Type B pancreatic cell (in vitro differentiated cells): ENCODE results near the gene ADAMTS10. TPM values are rescaled to one million over a fixed set of nuclear protein-coding genes. Genes with fewer than 3 reads are reported as not detected.
A peak's percentile ranks its signal among the peaks of the same experiment; 100 is the strongest.
"Not testable (repeated sequence)": the region's sequence is repeated elsewhere in the genome, so short reads cannot be mapped to it uniquely, and the experiment has no call there.

ENCODE experiments used
- DNase-seq: peaks from one replicate; pipeline ENCODE4 v3.0.0; 2021; ENCODE audit warnings: mixed read lengths; ENCODE audit not compliant: unreplicated experiment; ENCODE audit errors: extremely low spot score
- H3K27ac Mint-ChIP-seq: 2 replicates; pipeline ENCODE4 v1.8.0; 2021; ENCODE audit warnings: mild to moderate bottlenecking, mixed read lengths
- H3K27me3 Mint-ChIP-seq: 2 replicates; pipeline ENCODE4 v1.8.0; 2021; ENCODE audit warnings: mixed read lengths
- H3K36me3 Mint-ChIP-seq: 2 replicates; pipeline ENCODE4 v1.8.0; 2021; ENCODE audit warnings: mixed read lengths
- H3K4me1 Mint-ChIP-seq: one replicate; pipeline ENCODE4 v1.8.0; 2021; ENCODE audit warnings: mixed read lengths; ENCODE audit not compliant: unreplicated experiment
- H3K4me3 Mint-ChIP-seq: 2 replicates; pipeline ENCODE4 v1.8.0; 2021; ENCODE audit warnings: mild to moderate bottlenecking, mixed read lengths
- H3K9me3 Mint-ChIP-seq: 2 replicates; pipeline ENCODE4 v1.8.0; 2021; ENCODE audit warnings: mixed read lengths
- CTCF ChIP-seq: fragments of 200-600 bp; sonication (generic); conservative IDR thresholded peaks from 2 replicates; pipeline ENCODE4 v1.5.0; 2021; ENCODE audit warnings: antibody characterized with exemption, mild to moderate bottlenecking
- total RNA-seq: library from RNA; stranded (reverse); gene quantifications from 2 replicates; pipeline ENCODE4 v1.2.1, GENCODE V29; 2021; ENCODE audit warnings: low replicate concordance

Gene ADAMTS10
- total RNA-seq, 1 donor from 2014 or later = 59.2 TPM

DNA sequence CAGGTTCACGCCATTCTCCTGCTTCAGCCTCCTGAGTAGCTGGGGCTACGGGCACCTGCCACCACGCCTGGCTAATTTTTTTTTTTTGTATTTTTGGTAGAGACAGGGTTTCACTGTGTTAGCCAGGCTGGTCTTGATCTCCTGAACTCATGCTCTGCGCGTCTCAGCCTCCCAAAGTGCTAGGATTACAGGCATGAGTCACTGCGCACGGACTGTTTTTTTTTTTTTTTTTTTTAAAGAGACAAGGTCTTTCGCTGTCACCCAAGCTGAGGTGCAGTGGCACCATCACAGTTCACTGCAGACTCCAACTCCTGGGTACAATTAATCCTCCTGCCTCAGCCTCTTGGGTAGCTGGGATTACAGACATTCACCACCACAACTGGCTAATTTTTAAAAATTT lies 8.2 kb upstream of the ADAMTS10 start:
- no peaks in the 10 kb centered on the region for H3K9me3 Mint-ChIP-seq
- TF ChIP-seq CTCF = no peak
- no peak overlapping the region for H3K4me3 Mint-ChIP-seq
- H3K36me3 Mint-ChIP-seq = no peaks in the 10 kb centered on the region
- peaks cover 12% of the 10 kb centered on the region for H3K27me3 Mint-ChIP-seq
- H3K27ac Mint-ChIP-seq = no peak overlapping the region
- peaks cover 5% of the 10 kb centered on the region for H3K4me1 Mint-ChIP-seq
- DNase-seq = no peak

DNA sequence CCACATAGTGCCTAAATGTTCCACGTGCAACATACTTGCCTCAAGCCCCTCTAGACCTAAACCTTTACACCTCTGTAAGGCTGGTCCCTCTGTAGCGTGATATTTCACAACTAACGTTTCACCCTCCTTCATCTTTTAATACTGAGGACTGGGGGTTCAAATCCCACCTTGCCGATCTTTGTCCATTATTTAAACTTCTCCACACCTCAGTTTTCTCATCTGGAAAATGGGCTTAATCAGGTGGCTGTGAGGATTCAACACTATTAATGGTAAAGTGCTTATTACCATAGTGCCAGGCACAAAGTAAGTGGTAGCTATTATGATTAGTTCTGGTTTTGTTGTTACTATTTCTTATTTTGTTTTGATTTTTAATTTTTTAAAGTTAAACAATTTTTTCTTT lies 7.5 kb upstream of the ADAMTS10 start:
- H3K9me3 Mint-ChIP-seq = no peaks in the 10 kb centered on the region
- no peaks in the 10 kb centered on the region for H3K36me3 Mint-ChIP-seq
- peaks cover 12% of the 10 kb centered on the region for H3K27me3 Mint-ChIP-seq
- H3K27ac Mint-ChIP-seq = no peak overlapping the region
- H3K4me1 Mint-ChIP-seq = peaks cover 5% of the 10 kb centered on the region
- H3K4me3 Mint-ChIP-seq = no peak overlapping the region
- no peak for TF ChIP-seq CTCF
- no peak for DNase-seq

GRCh38 chr19:8617325-8617724 lies 6.8 kb upstream of the ADAMTS10 start:
- peaks cover 12% of the 10 kb centered on the region for H3K27me3 Mint-ChIP-seq
- not testable (repeated sequence) for H3K36me3 Mint-ChIP-seq

GRCh38 chr19:8616861-8617260 lies 6.3 kb upstream of the ADAMTS10 start:
- Mint-ChIP-seq H3K27me3 (peaks cover 12% of the 10 kb centered on the region), H3K27ac (no peak overlapping the region), H3K9me3 (no peaks in the 10 kb centered on the region), H3K4me1 (peaks cover 5% of the 10 kb centered on the region), H3K4me3 (no peak overlapping the region), H3K36me3 (no peaks in the 10 kb centered on the region)
- DNase-seq = no peak
- TF ChIP-seq CTCF = no peak

More at GRCh38 chr19:8617325-8617724, 6.8 kb upstream of the ADAMTS10 start:
- not testable (repeated sequence) for H3K4me1 Mint-ChIP-seq, H3K4me3 Mint-ChIP-seq, H3K9me3 Mint-ChIP-seq, H3K27ac Mint-ChIP-seq, DNase-seq

GRCh38 chr19:8615813-8616596 lies 5.5 kb upstream of the ADAMTS10 start:
- Mint-ChIP-seq H3K4me3 (no peak overlapping the region), H3K4me1 (peaks cover 5% of the 10 kb centered on the region), H3K9me3 (no peaks in the 10 kb centered on the region), H3K27me3 (peaks cover 12% of the 10 kb centered on the region), H3K36me3 (no peaks in the 10 kb centered on the region), H3K27ac (no peak overlapping the region)
- no peak for DNase-seq
- TF ChIP-seq CTCF = peak; percentile 95

DNA sequence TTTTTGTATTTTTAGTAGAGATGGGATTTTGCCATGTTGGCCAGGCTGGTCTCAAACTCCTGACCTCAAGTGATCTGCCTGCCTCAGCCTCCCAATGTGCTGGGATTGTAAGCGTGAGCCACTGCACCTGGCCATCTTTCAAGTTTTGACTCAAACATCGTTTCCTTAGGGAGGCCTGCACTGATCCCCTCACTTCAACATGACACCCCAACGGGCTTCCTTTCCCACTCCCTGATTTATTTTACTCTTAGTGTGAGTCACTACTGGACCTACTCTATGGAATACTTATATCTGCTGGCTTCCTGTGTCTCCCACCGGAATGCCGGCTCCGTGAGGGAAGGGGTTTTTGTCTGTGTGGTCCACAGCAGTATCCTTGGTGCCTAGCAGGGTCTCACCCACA lies 4.5 kb upstream of the ADAMTS10 start:
- Mint-ChIP-seq H3K27me3 (peaks cover 11% of the 10 kb centered on the region), H3K9me3 (no peaks in the 10 kb centered on the region), H3K36me3 (no peaks in the 10 kb centered on the region), H3K27ac (peak overlapping the region; percentile 40), H3K4me1 (peaks cover 7% of the 10 kb centered on the region), H3K4me3 (no peak overlapping the region)
- no peak for TF ChIP-seq CTCF
- DNase-seq = no peak
